Choroid plexus epithelial cell (primary cell): Measurements from ENCODE around the gene P2RX3.
A peak's percentile ranks its signal among the peaks of the same experiment; 100 is the strongest.

Experiments
- DNase-seq: peaks from one replicate; pipeline ENCODE4 v3.0.0-alpha.2; 2010; ENCODE audit warnings: low read depth
- H3K4me3 ChIP-seq: 2 replicates; pipeline ENCODE4 v1.5.1; 2011; ENCODE audit warnings: low read depth, mild to moderate bottlenecking, control low read depth, low read length, moderate library complexity
- CTCF ChIP-seq: conservative IDR thresholded peaks from 2 replicates; pipeline ENCODE4 v1.5.1; 2011; ENCODE audit warnings: low read depth, mild to moderate bottlenecking, control low read depth, inconsistent platforms, low read length, moderate library complexity

The P2RX3 gene

GRCh38 chr11:57310630-57311086, 27.5 kb upstream of the P2RX3 start:
- H3K4me3 ChIP-seq: peak overlapping the region; percentile 58
- peak; percentile 47 for DNase-seq
- no peak for TF ChIP-seq CTCF

- peak overlapping the region; percentile 58 for H3K4me3 ChIP-seq
- no peak for TF ChIP-seq CTCF
- peak; percentile 97 for DNase-seq
These were observed 26.8 kb upstream of the P2RX3 start for GRCh38 chr11:57311109-57311936.

GRCh38 chr11:57312511-57313021, 25.6 kb upstream of the P2RX3 start:
- DNase-seq: no peak
- no peak for TF ChIP-seq CTCF
- no peak overlapping the region for H3K4me3 ChIP-seq

GRCh38 chr11:57313071-57313787, 24.9 kb upstream of the P2RX3 start:
- TF ChIP-seq CTCF: no peak
- H3K4me3 ChIP-seq: no peak overlapping the region
- no peak for DNase-seq

- H3K4me3 ChIP-seq: no peak overlapping the region
- TF ChIP-seq CTCF: no peak
- no peak for DNase-seq
These were observed 24.4 kb upstream of the P2RX3 start for GRCh38 chr11:57313788-57314135.

GRCh38 chr11:57314221-57314973, 23.8 kb upstream of the P2RX3 start:
- no peak for DNase-seq
- no peak overlapping the region for H3K4me3 ChIP-seq
- no peak for TF ChIP-seq CTCF
